ENCODE data around the gene NPFF. TPM values are rescaled to one million over a fixed set of nuclear protein-coding genes. Genes with fewer than 3 reads are reported as not detected.

Gene NPFF
- total and polyA plus RNA-seq, 10 of the 15 experiments (the other 5 are each of a cell fraction or from before 2014, with no cell fraction given) = 0.21 to 0.69 (median 0.23) TPM; not detected in 7

GRCh38 chr12:53510181-53510812 lies 3.0 kb upstream of the NPFF start:
- H3K79me2 ChIP-seq (ENCODE audit: control insufficient read depth, insufficient read depth, low read length) = no peaks in the 10 kb centered on the region
- no TSS peak for BruUV-seq (replicated peaks)
- H3K4me3 ChIP-seq = no peak overlapping the region
- ATAC-seq (no peak), FAIRE-seq (no peak), DNase-seq (ENCODE audit: low read depth, low spot score) (no peak)
- intact Hi-C loops (cut with micrococcal nuclease; ENCODE audit: unreplicated experiment) (no loop called here), in situ Hi-C loops (cut with MboI) (no loop called here)
- no peak overlapping the region for H3K27ac ChIP-seq (ENCODE audit: control insufficient read depth, insufficient read depth)
- no peaks in the 10 kb centered on the region for H3K27me3 ChIP-seq (replicated peaks in 1 of 2; ENCODE audit: control insufficient read depth in 2 of 2, insufficient read depth in 2 of 2, low read length in 1 of 2)
- RAD21 ChIA-PET (ENCODE audit: unreplicated experiment) = interaction anchor here (0.7 kb wide), 1 partner anchor 158 kb away, joined by 3 read pairs; no protein-coding TSS in a partner anchor
- CTCF ChIA-PET = interaction anchor here (0.7 to 4.7 kb wide), 10 partner anchors 19 to 352 kb away, joined by 3 to 55 read pairs (median 10); partner anchors contain the start of genes AAAS and AMHR2
- peaks cover 10 to 27% of the 10 kb centered on the region in 2 experiments; a peak in 3 of 4 replicates for H3K36me3 ChIP-seq (ENCODE audit: control insufficient read depth in 2 of 2, insufficient read depth in 2 of 2, low read length in 1 of 2)
- 97% methylated on average over 9 of the region's 9 CpGs for WGBS (ENCODE audit: insufficient coverage, insufficient replicate concordance, low lambda C conversion rate, missing lambda C conversion rate)
- 0 out of 2 replicates have a peak, but pooled peaks cover 3% of the 10 kb centered on the region for H3K4me1 ChIP-seq (ENCODE audit: control insufficient read depth, insufficient read depth, low read length)
- SMC1A ChIA-PET (ENCODE audit: uncharacterized antibody, unreplicated experiment) = interaction anchor here (0.7 to 4.9 kb wide), 5 partner anchors 11 to 154 kb away, joined by 3 to 32 read pairs (median 3); partner anchors contain the start of gene MAP3K12
- no peak overlapping the region for H2AFZ ChIP-seq (ENCODE audit: control insufficient read depth, low read depth, low read length)
- H3K4me2 ChIP-seq (ENCODE audit: control insufficient read depth, insufficient read depth) = no peak overlapping the region
- H4K20me1 ChIP-seq (ENCODE audit: control insufficient read depth, insufficient read depth) = no peaks in the 10 kb centered on the region
- H3K9ac ChIP-seq (ENCODE audit: control insufficient read depth, insufficient read depth, low read length) = no peak overlapping the region
- H3K9me3 ChIP-seq (replicated peaks; ENCODE audit: control insufficient read depth, insufficient read depth, low read length) = no peaks in the 10 kb centered on the region
- POLR2A ChIA-PET = interaction anchor here (1.2 kb wide), 1 partner anchor 9 kb away, joined by 4 read pairs; the partner anchor contains the start of gene TARBP2
- no peak for TF ChIP-seq JUNB (IDR thresholded peaks at IDR 0.05)
- TF ChIP-seq, protein P1, sequence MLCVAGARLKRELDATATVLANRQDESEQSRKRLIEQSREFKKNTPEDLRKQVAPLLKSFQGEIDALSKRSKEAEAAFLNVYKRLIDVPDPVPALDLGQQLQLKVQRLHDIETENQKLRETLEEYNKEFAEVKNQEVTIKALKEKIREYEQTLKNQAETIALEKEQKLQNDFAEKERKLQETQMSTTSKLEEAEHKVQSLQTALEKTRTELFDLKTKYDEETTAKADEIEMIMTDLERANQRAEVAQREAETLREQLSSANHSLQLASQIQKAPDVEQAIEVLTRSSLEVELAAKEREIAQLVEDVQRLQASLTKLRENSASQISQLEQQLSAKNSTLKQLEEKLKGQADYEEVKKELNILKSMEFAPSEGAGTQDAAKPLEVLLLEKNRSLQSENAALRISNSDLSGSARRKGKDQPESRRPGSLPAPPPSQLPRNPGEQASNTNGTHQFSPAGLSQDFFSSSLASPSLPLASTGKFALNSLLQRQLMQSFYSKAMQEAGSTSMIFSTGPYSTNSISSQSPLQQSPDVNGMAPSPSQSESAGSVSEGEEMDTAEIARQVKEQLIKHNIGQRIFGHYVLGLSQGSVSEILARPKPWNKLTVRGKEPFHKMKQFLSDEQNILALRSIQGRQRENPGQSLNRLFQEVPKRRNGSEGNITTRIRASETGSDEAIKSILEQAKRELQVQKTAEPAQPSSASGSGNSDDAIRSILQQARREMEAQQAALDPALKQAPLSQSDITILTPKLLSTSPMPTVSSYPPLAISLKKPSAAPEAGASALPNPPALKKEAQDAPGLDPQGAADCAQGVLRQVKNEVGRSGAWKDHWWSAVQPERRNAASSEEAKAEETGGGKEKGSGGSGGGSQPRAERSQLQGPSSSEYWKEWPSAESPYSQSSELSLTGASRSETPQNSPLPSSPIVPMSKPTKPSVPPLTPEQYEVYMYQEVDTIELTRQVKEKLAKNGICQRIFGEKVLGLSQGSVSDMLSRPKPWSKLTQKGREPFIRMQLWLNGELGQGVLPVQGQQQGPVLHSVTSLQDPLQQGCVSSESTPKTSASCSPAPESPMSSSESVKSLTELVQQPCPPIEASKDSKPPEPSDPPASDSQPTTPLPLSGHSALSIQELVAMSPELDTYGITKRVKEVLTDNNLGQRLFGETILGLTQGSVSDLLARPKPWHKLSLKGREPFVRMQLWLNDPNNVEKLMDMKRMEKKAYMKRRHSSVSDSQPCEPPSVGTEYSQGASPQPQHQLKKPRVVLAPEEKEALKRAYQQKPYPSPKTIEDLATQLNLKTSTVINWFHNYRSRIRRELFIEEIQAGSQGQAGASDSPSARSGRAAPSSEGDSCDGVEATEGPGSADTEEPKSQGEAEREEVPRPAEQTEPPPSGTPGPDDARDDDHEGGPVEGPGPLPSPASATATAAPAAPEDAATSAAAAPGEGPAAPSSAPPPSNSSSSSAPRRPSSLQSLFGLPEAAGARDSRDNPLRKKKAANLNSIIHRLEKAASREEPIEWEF (IDR thresholded peaks at IDR 0.05; ENCODE audit: insufficient replicate concordance, low read depth, low read length) = no peak
- TF ChIP-seq, protein P2, sequence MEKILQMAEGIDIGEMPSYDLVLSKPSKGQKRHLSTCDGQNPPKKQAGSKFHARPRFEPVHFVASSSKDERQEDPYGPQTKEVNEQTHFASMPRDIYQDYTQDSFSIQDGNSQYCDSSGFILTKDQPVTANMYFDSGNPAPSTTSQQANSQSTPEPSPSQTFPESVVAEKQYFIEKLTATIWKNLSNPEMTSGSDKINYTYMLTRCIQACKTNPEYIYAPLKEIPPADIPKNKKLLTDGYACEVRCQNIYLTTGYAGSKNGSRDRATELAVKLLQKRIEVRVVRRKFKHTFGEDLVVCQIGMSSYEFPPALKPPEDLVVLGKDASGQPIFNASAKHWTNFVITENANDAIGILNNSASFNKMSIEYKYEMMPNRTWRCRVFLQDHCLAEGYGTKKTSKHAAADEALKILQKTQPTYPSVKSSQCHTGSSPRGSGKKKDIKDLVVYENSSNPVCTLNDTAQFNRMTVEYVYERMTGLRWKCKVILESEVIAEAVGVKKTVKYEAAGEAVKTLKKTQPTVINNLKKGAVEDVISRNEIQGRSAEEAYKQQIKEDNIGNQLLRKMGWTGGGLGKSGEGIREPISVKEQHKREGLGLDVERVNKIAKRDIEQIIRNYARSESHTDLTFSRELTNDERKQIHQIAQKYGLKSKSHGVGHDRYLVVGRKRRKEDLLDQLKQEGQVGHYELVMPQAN (conservative IDR thresholded peaks at IDR 0.05) = no peak
- no peak for TF ChIP-seq ZBED1 (IDR thresholded peaks at IDR 0.05; ENCODE audit: borderline replicate concordance)
- TF ChIP-seq, protein P3, sequence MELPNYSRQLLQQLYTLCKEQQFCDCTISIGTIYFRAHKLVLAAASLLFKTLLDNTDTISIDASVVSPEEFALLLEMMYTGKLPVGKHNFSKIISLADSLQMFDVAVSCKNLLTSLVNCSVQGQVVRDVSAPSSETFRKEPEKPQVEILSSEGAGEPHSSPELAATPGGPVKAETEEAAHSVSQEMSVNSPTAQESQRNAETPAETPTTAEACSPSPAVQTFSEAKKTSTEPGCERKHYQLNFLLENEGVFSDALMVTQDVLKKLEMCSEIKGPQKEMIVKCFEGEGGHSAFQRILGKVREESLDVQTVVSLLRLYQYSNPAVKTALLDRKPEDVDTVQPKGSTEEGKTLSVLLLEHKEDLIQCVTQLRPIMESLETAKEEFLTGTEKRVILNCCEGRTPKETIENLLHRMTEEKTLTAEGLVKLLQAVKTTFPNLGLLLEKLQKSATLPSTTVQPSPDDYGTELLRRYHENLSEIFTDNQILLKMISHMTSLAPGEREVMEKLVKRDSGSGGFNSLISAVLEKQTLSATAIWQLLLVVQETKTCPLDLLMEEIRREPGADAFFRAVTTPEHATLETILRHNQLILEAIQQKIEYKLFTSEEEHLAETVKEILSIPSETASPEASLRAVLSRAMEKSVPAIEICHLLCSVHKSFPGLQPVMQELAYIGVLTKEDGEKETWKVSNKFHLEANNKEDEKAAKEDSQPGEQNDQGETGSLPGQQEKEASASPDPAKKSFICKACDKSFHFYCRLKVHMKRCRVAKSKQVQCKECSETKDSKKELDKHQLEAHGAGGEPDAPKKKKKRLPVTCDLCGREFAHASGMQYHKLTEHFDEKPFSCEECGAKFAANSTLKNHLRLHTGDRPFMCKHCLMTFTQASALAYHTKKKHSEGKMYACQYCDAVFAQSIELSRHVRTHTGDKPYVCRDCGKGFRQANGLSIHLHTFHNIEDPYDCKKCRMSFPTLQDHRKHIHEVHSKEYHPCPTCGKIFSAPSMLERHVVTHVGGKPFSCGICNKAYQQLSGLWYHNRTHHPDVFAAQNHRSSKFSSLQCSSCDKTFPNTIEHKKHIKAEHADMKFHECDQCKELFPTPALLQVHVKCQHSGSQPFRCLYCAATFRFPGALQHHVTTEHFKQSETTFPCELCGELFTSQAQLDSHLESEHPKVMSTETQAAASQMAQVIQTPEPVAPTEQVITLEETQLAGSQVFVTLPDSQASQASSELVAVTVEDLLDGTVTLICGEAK (IDR thresholded peaks at IDR 0.05; ENCODE audit: borderline replicate concordance) = no peak
- TF ChIP-seq POLR2AphosphoS2 (IDR thresholded peaks at IDR 0.05; ENCODE audit: low read depth, low read length) = no peak
- no peak for TF ChIP-seq MEF2B (IDR thresholded peaks at IDR 0.05; ENCODE audit: partially characterized antibody, poor library complexity, severe bottlenecking)
- TF ChIP-seq, protein P4, sequence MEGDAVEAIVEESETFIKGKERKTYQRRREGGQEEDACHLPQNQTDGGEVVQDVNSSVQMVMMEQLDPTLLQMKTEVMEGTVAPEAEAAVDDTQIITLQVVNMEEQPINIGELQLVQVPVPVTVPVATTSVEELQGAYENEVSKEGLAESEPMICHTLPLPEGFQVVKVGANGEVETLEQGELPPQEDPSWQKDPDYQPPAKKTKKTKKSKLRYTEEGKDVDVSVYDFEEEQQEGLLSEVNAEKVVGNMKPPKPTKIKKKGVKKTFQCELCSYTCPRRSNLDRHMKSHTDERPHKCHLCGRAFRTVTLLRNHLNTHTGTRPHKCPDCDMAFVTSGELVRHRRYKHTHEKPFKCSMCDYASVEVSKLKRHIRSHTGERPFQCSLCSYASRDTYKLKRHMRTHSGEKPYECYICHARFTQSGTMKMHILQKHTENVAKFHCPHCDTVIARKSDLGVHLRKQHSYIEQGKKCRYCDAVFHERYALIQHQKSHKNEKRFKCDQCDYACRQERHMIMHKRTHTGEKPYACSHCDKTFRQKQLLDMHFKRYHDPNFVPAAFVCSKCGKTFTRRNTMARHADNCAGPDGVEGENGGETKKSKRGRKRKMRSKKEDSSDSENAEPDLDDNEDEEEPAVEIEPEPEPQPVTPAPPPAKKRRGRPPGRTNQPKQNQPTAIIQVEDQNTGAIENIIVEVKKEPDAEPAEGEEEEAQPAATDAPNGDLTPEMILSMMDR (IDR thresholded peaks at IDR 0.05 in 2 of 3, conservative IDR thresholded peaks at IDR 0.05 in 1 of 3; ENCODE audit: control insufficient read depth in 2 of 3, extremely low read depth in 1 of 3, insufficient read depth in 1 of 3, low read depth in 3 of 3, low read length in 3 of 3) = no peak

Data from GM12878 (cell line).